SU-DHL-6 (cell line): ENCODE measurements around the gene USP24.

ENCODE experiments used
- H2AFZ ChIP-seq: fragments of 200-600 bp; sonication (generic); 2 replicates; pipeline ENCODE4 v1.6.1; 2014; ENCODE audit warnings: low read depth, mild to moderate bottlenecking, moderate library complexity, mixed read lengths, antibody characterized with exemption, low read length; ENCODE audit not compliant: severe bottlenecking
- H3F3A ChIP-seq: fragments of 200-600 bp; shearing (Covaris generic); 2 replicates; pipeline ENCODE4 v1.6.0; 2016; ENCODE audit warnings: antibody characterized with exemption, mild to moderate bottlenecking; ENCODE audit not compliant: insufficient read depth
- H3K27ac ChIP-seq: fragments of 200-600 bp; sonication (generic); 2 replicates; pipeline ENCODE4 v1.5.1; 2016; ENCODE audit warnings: low read depth, mild to moderate bottlenecking, low read length, moderate library complexity, mixed read lengths
- H3K27me3 ChIP-seq: fragments of 200-600 bp; sonication (generic), shearing (Covaris generic); 2 replicates; pipeline ENCODE4 v1.6.0; 2014; ENCODE audit warnings: mild to moderate bottlenecking, low read length
- H3K36me3 ChIP-seq: fragments of 200-600 bp; sonication (generic); 2 replicates; pipeline ENCODE4 v1.6.1; 2014; ENCODE audit warnings: mild to moderate bottlenecking, low read length, mixed read lengths
- H3K4me2 ChIP-seq: fragments of 300-600, 200-600 bp; shearing (Covaris generic), sonication (generic); 2 replicates; pipeline ENCODE4 v1.6.0; 2014; ENCODE audit warnings: low read length, low read depth, mild to moderate bottlenecking; ENCODE audit not compliant: poor library complexity, severe bottlenecking
- H3K4me3 ChIP-seq: fragments of 200-600 bp; sonication (generic); 2 replicates; pipeline ENCODE4 v1.5.1; 2014; ENCODE audit warnings: antibody characterized with exemption, low read length, mild to moderate bottlenecking, mixed read lengths; ENCODE audit not compliant: insufficient read depth, poor library complexity, severe bottlenecking
- H3K79me2 ChIP-seq: fragments of 200-600 bp; sonication (generic); 2 replicates; pipeline ENCODE4 v1.6.1; 2014; ENCODE audit warnings: mild to moderate bottlenecking, low read length, moderate library complexity; ENCODE audit not compliant: insufficient read depth
- H3K9ac ChIP-seq: fragments of 200-600 bp; sonication (generic); 2 replicates; pipeline ENCODE4 v1.7.0; 2014; ENCODE audit warnings: mild to moderate bottlenecking, low read length
- H3K9me2 ChIP-seq: fragments of 200-600 bp; sonication (generic); replicated peaks from 2 replicates; pipeline ENCODE4 v1.6.1; 2014; ENCODE audit warnings: low read length; ENCODE audit not compliant: insufficient read depth
- H3K9me3 ChIP-seq: fragments of 200-600 bp; sonication (generic); 2 replicates; pipeline ENCODE4 v1.6.1; 2014; ENCODE audit warnings: low read length, mixed read lengths; ENCODE audit not compliant: insufficient read depth
- H4K20me1 ChIP-seq: fragments of 200-600 bp; sonication (generic); 2 replicates; pipeline ENCODE4 v1.6.1; 2014; ENCODE audit warnings: low read depth, mild to moderate bottlenecking, antibody characterized with exemption, low read length, moderate library complexity, mixed read lengths
- CTCF ChIP-seq: fragments of 200-600 bp; sonication (generic); IDR thresholded peaks from one replicate; pipeline ENCODE4 v1.5.1; 2017; ENCODE audit warnings: antibody characterized with exemption, mild to moderate bottlenecking, low read length, moderate library complexity; ENCODE audit not compliant: insufficient read depth, poor library complexity, severe bottlenecking
- EZH2phosphoT487 ChIP-seq: fragments of 200-600 bp; sonication (generic), shearing (Covaris generic); conservative IDR thresholded peaks from 2 replicates; pipeline ENCODE4 v1.6.1; 2018; ENCODE audit warnings: mild to moderate bottlenecking, antibody characterized with exemption, low read length, moderate library complexity, mixed read lengths

The USP24 gene

GRCh38 chr1:55148676-55149075, 66.5 kb downstream of the USP24 start:
- Histone ChIP-seq H2AFZ (no peak overlapping the region), H4K20me1 (no peaks in the 10 kb centered on the region), H3K4me3 (no peak overlapping the region), H3K9ac (no peak overlapping the region), H3K36me3 (peaks cover 23% of the 10 kb centered on the region; the same call in 1 of the 2 replicates), H3K27ac (no peak overlapping the region), H3K4me2 (no peak overlapping the region), H3K9me3 (no peaks in the 10 kb centered on the region), H3F3A (no peaks in the 10 kb centered on the region), H3K27me3 (no peaks in the 10 kb centered on the region), H3K79me2 (no peaks in the 10 kb centered on the region), H3K9me2 (no peaks in the 10 kb centered on the region)
- TF ChIP-seq EZH2phosphoT487 (no peak), CTCF (no peak)

- Histone ChIP-seq H3K27me3 (no peaks in the 10 kb centered on the region), H3K36me3 (peaks cover 23% of the 10 kb centered on the region; the same call in 1 of the 2 replicates), H3K9me2 (no peaks in the 10 kb centered on the region), H3K4me3 (no peak overlapping the region), H3K79me2 (no peaks in the 10 kb centered on the region), H4K20me1 (no peaks in the 10 kb centered on the region), H3F3A (no peaks in the 10 kb centered on the region), H3K9me3 (no peaks in the 10 kb centered on the region), H3K9ac (no peak overlapping the region), H2AFZ (no peak overlapping the region), H3K4me2 (no peak overlapping the region), H3K27ac (no peak overlapping the region)
- no peak for TF ChIP-seq CTCF
- TF ChIP-seq EZH2phosphoT487: no peak
These were observed 67.6 kb downstream of the USP24 start for GRCh38 chr1:55147524-55147923.

- H3K9me3 ChIP-seq: no peaks in the 10 kb centered on the region
- peaks cover 27% of the 10 kb centered on the region; the same call in 1 of the 2 replicates for H3K36me3 ChIP-seq
- TF ChIP-seq CTCF (no peak), EZH2phosphoT487 (no peak)
- H3K9ac ChIP-seq: no peak overlapping the region
- no peak overlapping the region for H3K4me3 ChIP-seq
- no peaks in the 10 kb centered on the region for H4K20me1 ChIP-seq
- no peaks in the 10 kb centered on the region for H3F3A ChIP-seq
- H3K4me2 ChIP-seq: no peak overlapping the region
- H3K79me2 ChIP-seq: no peaks in the 10 kb centered on the region
- no peaks in the 10 kb centered on the region for H3K27me3 ChIP-seq
- no peak overlapping the region for H3K27ac ChIP-seq
- no peaks in the 10 kb centered on the region for H3K9me2 ChIP-seq
- H2AFZ ChIP-seq: no peak overlapping the region
These were observed 68.4 kb downstream of the USP24 start for GRCh38 chr1:55146781-55147180.

- no peak overlapping the region for H2AFZ ChIP-seq
- no peak overlapping the region for H3K4me2 ChIP-seq
- no peak overlapping the region for H3K4me3 ChIP-seq
- H3F3A ChIP-seq: no peaks in the 10 kb centered on the region
- peaks cover 27% of the 10 kb centered on the region; the same call in 1 of the 2 replicates for H3K36me3 ChIP-seq
- H3K9me3 ChIP-seq: no peaks in the 10 kb centered on the region
- no peaks in the 10 kb centered on the region for H3K27me3 ChIP-seq
- H3K79me2 ChIP-seq: no peaks in the 10 kb centered on the region
- no peak overlapping the region for H3K9ac ChIP-seq
- no peak overlapping the region for H3K27ac ChIP-seq
- H4K20me1 ChIP-seq: no peaks in the 10 kb centered on the region
- H3K9me2 ChIP-seq: no peaks in the 10 kb centered on the region
- TF ChIP-seq CTCF: no peak
These were observed 70.3 kb downstream of the USP24 start for GRCh38 chr1:55144886-55145285.
